ENCODE data around the gene CFD. TPM values are rescaled to one million over a fixed set of nuclear protein-coding genes. Genes with fewer than 3 reads are reported as not detected.

CFD gene
- total and polyA plus RNA-seq, 11 donors, result 24.2 to 586 (median 103) TPM

DNA sequence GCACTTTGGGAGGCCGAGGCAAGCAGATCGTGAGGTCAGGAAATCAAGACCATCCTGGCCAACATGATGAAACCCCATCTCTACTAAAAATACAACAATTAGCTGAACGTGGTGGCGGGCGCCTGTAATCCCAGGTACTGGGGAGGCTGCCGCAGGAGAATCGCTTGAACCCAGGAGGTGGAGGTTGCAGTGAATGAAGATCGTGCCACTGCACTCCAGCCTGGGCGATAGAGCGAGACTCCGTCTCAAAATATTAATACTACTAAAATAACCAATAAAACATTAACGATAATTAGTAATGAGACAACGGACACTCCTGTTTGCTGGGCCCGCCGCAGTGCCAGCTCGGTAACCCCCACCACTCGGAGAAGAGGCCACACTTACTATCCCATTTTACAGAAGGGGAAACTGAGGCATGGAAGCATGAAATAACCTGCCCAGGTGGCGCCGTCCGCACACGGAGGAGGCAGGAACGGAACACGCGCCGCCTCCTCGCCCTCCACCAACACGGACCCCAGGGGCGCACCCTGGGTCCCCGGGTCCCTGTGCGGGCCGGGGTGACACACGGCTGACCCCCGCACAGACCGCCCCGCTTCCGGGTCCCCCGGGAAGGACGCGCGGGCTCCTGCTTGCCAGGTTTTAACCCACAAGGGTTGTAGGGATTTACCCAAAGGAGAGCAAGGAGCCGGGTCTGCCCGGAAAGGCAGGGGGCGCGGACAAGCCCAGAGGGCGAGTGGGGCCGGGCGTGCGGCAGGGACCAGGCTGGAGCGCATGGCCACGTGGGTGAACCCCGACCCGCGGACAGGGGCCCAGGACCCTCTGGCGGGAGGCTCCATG lies 52.0 kb downstream of the CFD start:
- no peak for DNase-seq
- intact Hi-C loops (cut with DNase I), result loop anchor here in 4 of 10 donors (5.0 kb wide), 3 partner anchors 39 to 249 kb away; partner anchors contain the start of gene RNF126 (in 1 of the 4)
- ATAC-seq, result no peak
- WGBS, 4 donors, result 83 to 89% (median 84%) methylated on average over 47 to 54 of the region's 54 CpGs
- Histone ChIP-seq H3K36me3 (no peaks in the 10 kb centered on the region), H3K27ac (peak overlapping the region in 1 of 12 donors; percentile 24), H3K4me3 (no peak overlapping the region), H3K9me3 (no peaks in the 10 kb centered on the region), H3K27me3 (peaks cover 0 to 5% (median 0%) of the 10 kb centered on the region in 9 donors), H3K4me1 (peaks cover 0 to 52% (median 5%) of the 10 kb centered on the region in 12 donors)
- TF ChIP-seq, protein P1, sequence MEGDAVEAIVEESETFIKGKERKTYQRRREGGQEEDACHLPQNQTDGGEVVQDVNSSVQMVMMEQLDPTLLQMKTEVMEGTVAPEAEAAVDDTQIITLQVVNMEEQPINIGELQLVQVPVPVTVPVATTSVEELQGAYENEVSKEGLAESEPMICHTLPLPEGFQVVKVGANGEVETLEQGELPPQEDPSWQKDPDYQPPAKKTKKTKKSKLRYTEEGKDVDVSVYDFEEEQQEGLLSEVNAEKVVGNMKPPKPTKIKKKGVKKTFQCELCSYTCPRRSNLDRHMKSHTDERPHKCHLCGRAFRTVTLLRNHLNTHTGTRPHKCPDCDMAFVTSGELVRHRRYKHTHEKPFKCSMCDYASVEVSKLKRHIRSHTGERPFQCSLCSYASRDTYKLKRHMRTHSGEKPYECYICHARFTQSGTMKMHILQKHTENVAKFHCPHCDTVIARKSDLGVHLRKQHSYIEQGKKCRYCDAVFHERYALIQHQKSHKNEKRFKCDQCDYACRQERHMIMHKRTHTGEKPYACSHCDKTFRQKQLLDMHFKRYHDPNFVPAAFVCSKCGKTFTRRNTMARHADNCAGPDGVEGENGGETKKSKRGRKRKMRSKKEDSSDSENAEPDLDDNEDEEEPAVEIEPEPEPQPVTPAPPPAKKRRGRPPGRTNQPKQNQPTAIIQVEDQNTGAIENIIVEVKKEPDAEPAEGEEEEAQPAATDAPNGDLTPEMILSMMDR (IDR thresholded peaks at IDR 0.05), result no peak
- TF ChIP-seq POLR2A (IDR thresholded peaks at IDR 0.05), result no peak

DNA sequence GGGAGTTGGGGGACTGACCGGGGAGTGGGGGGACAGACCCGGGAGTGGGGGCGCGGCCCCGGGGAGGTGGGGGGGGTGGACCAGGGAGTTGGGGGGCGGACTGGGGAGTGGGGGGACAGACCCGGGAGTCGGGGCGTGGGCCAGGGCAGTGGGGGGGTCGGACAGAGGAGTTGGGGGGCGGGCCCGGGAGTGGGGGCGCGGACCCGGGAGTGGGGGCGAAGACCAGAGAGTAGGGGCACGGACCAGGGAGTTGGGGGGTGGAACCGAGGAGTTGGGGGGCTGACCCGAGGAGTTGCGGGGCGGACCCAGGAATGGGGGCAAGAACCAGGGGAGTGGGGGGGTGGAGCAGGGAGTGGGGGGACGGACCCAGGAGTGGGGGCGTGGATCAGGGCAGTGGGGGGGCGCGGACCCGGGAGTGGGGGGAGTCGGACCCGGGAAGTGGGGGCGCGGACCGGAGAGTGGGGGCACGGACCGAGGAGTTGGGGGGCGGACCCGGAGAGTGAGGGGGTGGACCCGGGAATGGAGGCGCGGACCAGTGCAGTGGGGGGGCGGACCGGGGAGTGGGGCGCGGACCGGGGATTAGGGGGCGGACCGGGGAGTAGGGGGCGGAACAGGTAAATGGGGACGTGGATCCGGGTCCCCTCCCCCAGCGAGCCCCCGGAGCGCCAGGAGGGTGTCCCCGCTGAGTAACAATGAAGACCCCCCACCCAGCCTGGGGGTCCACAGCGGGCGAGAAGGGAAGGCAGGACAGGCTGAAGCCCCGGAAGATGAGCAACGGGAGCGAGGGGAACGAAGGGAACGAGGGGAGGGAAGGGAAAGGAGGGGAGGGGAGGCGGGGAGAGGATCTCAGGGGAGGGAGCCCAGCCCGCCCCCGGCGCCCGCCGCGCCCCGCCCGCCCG lies 53.0 kb downstream of the CFD start:
- ATAC-seq (no peak), DNase-seq (no peak)
- Histone ChIP-seq H3K4me3 (peak overlapping the region; percentile 55 to 99 (median 88)), H3K27me3 (peaks cover 5 to 15% (median 10%) of the 10 kb centered on the region in 9 donors), H3K4me1 (peaks cover 3 to 56% (median 12%) of the 10 kb centered on the region in 12 donors), H3K36me3 (no peaks in the 10 kb centered on the region), H3K9me3 (no peaks in the 10 kb centered on the region), H3K27ac (peak overlapping the region in 11 of 12 donors; percentile 67 to 97 (median 88))
- 4 to 18% (median 9%) methylated on average over 33 to 68 of the region's 69 CpGs for WGBS, 4 donors
- TF ChIP-seq, protein P1 (IDR thresholded peaks at IDR 0.05), result no peak
- TF ChIP-seq POLR2A (IDR thresholded peaks at IDR 0.05), result no peak
- intact Hi-C loops (cut with DNase I), result loop anchor here in 4 of 10 donors (5.0 kb wide), 3 partner anchors 40 to 250 kb away; partner anchors contain the start of gene RNF126 (in 1 of the 4)

MicroRNAs encoded within 50 kb of the gene (microRNA counts, 767-probe panel; counts per million panel counts)
- microRNA hsa-miR-3187-3p, result 1,754 to 1,860 counts per million in 2 donors

Small RNAs within 50 kb of the gene (microRNA-seq; reads per million reads assigned to microRNA genes)
- gene MIR3187, result 1.3 to 3.6 (median 2.0) reads per million in 4 donors

Other genes with a start within 250 kb of the CFD start
- 10 to 100 TPM; 32.0 to 78.0 (median 41.5) TPM for gene POLRMT, start 226.1 kb upstream of the CFD start, total RNA-seq
- 10 to 100 TPM; 38.8 to 75.2 TPM for gene POLRMT, start 226.1 kb upstream of the CFD start, polyA plus RNA-seq
- gene FGF22, start 219.8 kb upstream of the CFD start, total RNA-seq, result under 1 TPM in 3 of 9 donors, not detected in 6; 0.16 to 0.36 (median 0.20) TPM
- gene FGF22, start 219.8 kb upstream of the CFD start, polyA plus RNA-seq, result under 1 TPM; 0.07 to 0.11 TPM
- gene RNF126, start 196.4 kb upstream of the CFD start, total RNA-seq, result 100 to 1,000 TPM in 1 of 9 donors, 10 to 100 TPM in 8; 21.6 to 105 (median 29.4) TPM
- gene RNF126, start 196.4 kb upstream of the CFD start, polyA plus RNA-seq, result 10 to 100 TPM; 23.5 to 45.2 TPM
- 100 to 1,000 TPM in 4 of 9 donors, 10 to 100 TPM in 5; 41.7 to 347 (median 99.9) TPM for gene FSTL3, start 183.3 kb upstream of the CFD start, total RNA-seq
- 100 to 1,000 TPM; 131 to 376 TPM for gene FSTL3, start 183.3 kb upstream of the CFD start, polyA plus RNA-seq
- gene PRSS57, start 164.2 kb upstream of the CFD start, total RNA-seq, result not detected
- not detected for gene PRSS57, start 164.2 kb upstream of the CFD start, polyA plus RNA-seq
- 10 to 100 TPM; 13.5 to 42.3 (median 23.3) TPM for gene PALM, start 150.7 kb upstream of the CFD start, total RNA-seq
- gene PALM, start 150.7 kb upstream of the CFD start, polyA plus RNA-seq, result 10 to 100 TPM; 15.7 to 23.8 TPM
- 1 to 10 TPM in 1 of 9 donors, not detected in 8; 1.1 TPM for gene MISP, start 108.6 kb upstream of the CFD start, total RNA-seq
- under 1 TPM in 1 of 2 donors, not detected in 1; 0.06 TPM for gene MISP, start 108.6 kb upstream of the CFD start, polyA plus RNA-seq
- gene PTBP1, start 62.2 kb upstream of the CFD start, total RNA-seq, result 100 to 1,000 TPM in 1 of 9 donors, 10 to 100 TPM in 8; 47.6 to 144 (median 55.6) TPM
- 10 to 100 TPM; 39.2 to 52.2 TPM for gene PTBP1, start 62.2 kb upstream of the CFD start, polyA plus RNA-seq
- gene PLPPR3, start 37.7 kb upstream of the CFD start, total RNA-seq, result under 1 TPM in 3 of 9 donors, not detected in 6; 0.10 to 0.50 (median 0.14) TPM
- not detected for gene PLPPR3, start 37.7 kb upstream of the CFD start, polyA plus RNA-seq
- 1 to 10 TPM in 1 of 9 donors, under 1 TPM in 1, not detected in 7; 0.20 to 3.3 TPM for gene AZU1, start 31.8 kb upstream of the CFD start, total RNA-seq
- under 1 TPM in 1 of 2 donors, not detected in 1; 0.11 TPM for gene AZU1, start 31.8 kb upstream of the CFD start, polyA plus RNA-seq
- gene PRTN3, start 18.7 kb upstream of the CFD start, total RNA-seq, result under 1 TPM in 1 of 9 donors, not detected in 8; 0.40 TPM
- under 1 TPM in 1 of 2 donors, not detected in 1; 0.11 TPM for gene PRTN3, start 18.7 kb upstream of the CFD start, polyA plus RNA-seq
- 1 to 10 TPM in 2 of 9 donors, under 1 TPM in 2, not detected in 5; 0.42 to 1.8 (median 1.3) TPM for gene ELANE, start 7.4 kb upstream of the CFD start, total RNA-seq
- gene ELANE, start 7.4 kb upstream of the CFD start, polyA plus RNA-seq, result 1 to 10 TPM in 1 of 2 donors, under 1 TPM in 1; 0.53 to 1.4 TPM
- 10 to 100 TPM; 17.5 to 41.9 (median 28.5) TPM for gene MED16, start 33.5 kb downstream of the CFD start, total RNA-seq
- 10 to 100 TPM; 19.8 to 25.6 TPM for gene MED16, start 33.5 kb downstream of the CFD start, polyA plus RNA-seq
- gene RNU6-9, start 33.8 kb downstream of the CFD start, total RNA-seq, result not detected
- not detected for gene RNU6-9, start 33.8 kb downstream of the CFD start, polyA plus RNA-seq
- 10 to 100 TPM; 17.1 to 35.5 (median 23.8) TPM for gene R3HDM4, start 53.6 kb downstream of the CFD start, total RNA-seq
- 10 to 100 TPM; 30.4 to 47.1 TPM for gene R3HDM4, start 53.6 kb downstream of the CFD start, polyA plus RNA-seq
- not detected for gene KISS1R, start 57.7 kb downstream of the CFD start, total RNA-seq
- not detected for gene KISS1R, start 57.7 kb downstream of the CFD start, polyA plus RNA-seq
- 10 to 100 TPM in 1 of 9 donors, 1 to 10 TPM in 8; 1.9 to 15.7 (median 5.8) TPM for gene ARID3A, start 66.4 kb downstream of the CFD start, total RNA-seq
- 1 to 10 TPM; 3.9 to 5.9 TPM for gene ARID3A, start 66.4 kb downstream of the CFD start, polyA plus RNA-seq
- 10 to 100 TPM; 15.6 to 36.3 (median 19.2) TPM for gene WDR18, start 124.7 kb downstream of the CFD start, total RNA-seq
- 10 to 100 TPM; 31.9 to 34.5 TPM for gene WDR18, start 124.7 kb downstream of the CFD start, polyA plus RNA-seq
- under 1 TPM in 2 of 9 donors, not detected in 7; 0.09 to 0.51 TPM for gene GRIN3B, start 140.8 kb downstream of the CFD start, total RNA-seq
- under 1 TPM in 1 of 2 donors, not detected in 1; 0.01 TPM for gene GRIN3B, start 140.8 kb downstream of the CFD start, polyA plus RNA-seq
- 100 to 1,000 TPM in 7 of 9 donors, 10 to 100 TPM in 2; 95.1 to 189 (median 112) TPM for gene TMEM259, start 161.5 kb downstream of the CFD start, total RNA-seq
- gene TMEM259, start 161.5 kb downstream of the CFD start, polyA plus RNA-seq, result 100 to 1,000 TPM; 131 to 148 TPM
- gene RNU6-2, start 161.9 kb downstream of the CFD start, total RNA-seq, result not detected
- not detected for gene RNU6-2, start 161.9 kb downstream of the CFD start, polyA plus RNA-seq
- 10 to 100 TPM; 26.2 to 98.5 (median 61.6) TPM for gene CNN2, start 166.9 kb downstream of the CFD start, total RNA-seq
- 10 to 100 TPM; 43.8 to 45.3 TPM for gene CNN2, start 166.9 kb downstream of the CFD start, polyA plus RNA-seq
- gene ABCA7, start 180.4 kb downstream of the CFD start, total RNA-seq, result 10 to 100 TPM in 4 of 9 donors, 1 to 10 TPM in 5; 5.9 to 12.4 (median 9.2) TPM
- gene ABCA7, start 180.4 kb downstream of the CFD start, polyA plus RNA-seq, result 1 to 10 TPM; 2.9 to 8.8 TPM
- 10 to 100 TPM in 3 of 9 donors, 1 to 10 TPM in 6; 1.6 to 38.2 (median 5.1) TPM for gene ARHGAP45, start 207.5 kb downstream of the CFD start, total RNA-seq
- 1 to 10 TPM; 4.1 to 4.7 TPM for gene ARHGAP45, start 207.5 kb downstream of the CFD start, polyA plus RNA-seq
- gene POLR2E, start 235.7 kb downstream of the CFD start, total RNA-seq, result 100 to 1,000 TPM; 116 to 220 (median 139) TPM
- gene POLR2E, start 235.7 kb downstream of the CFD start, polyA plus RNA-seq, result 100 to 1,000 TPM; 161 to 209 TPM
- gene GPX4, start 244.3 kb downstream of the CFD start, total RNA-seq, result 100 to 1,000 TPM; 251 to 590 (median 289) TPM
- 100 to 1,000 TPM; 377 to 558 TPM for gene GPX4, start 244.3 kb downstream of the CFD start, polyA plus RNA-seq

All from heart left ventricle (tissue), 16 donors.